COR-L47 (cell line): ENCODE data around the gene TSR1.

Source experiments
- DNase-seq: peaks from one replicate; lab custom pipeline; 2025; lab: John Stamatoyannopoulos, UW

Gene TSR1

DNA sequence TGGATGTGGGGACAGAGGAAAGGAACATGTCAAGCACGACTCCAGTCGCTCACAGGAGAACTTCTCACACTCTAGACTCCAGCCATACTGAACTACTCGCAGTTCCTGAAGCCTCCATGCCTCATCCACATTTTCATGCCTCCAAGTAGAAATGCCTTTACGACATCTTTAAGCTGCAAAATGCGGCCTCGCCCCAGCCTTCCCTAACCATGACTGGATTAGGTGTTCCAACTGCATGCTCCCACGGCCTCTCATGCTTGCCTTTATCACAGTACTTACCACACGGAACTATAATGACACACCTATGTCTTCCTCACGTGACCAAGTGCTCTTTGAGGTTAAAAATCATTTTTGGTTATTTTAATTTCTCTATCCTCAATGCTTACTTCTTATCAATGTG is 56.5 kb downstream of the TSR1 start:
- DNase-seq, result no peak

DNA sequence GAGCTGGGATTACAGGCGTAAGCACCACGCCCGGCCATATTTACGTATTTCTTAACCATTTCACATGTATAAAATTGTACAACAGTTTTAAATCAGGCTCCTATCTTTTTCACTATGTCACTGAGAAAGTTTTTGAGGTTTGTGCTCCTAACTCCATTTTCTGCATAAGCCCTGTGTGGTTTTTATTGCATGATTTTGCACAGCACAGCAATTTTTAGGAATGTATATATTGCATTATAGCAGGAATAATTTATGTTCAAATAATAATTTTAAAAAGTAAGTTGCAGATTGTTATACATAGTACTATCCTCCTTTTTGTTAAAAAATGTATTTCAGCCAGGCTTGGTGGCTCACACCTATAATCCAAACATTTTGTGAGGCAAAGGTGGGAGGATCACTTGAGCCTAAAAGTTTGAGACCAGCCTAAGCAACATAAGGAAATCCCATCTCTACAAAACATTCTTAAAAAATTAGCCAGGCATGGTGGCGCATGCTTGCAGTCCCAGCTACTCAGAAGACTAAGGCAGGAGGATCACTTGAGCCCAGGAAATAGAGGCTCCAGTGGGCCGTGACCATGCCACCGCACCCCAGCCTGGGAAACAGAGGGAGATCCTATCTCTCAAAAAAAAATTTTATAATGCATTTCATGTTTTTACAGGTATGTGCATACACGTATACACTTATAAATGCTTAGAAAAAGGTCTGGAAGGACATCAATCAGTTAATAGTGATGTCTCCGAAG is 58.7 kb downstream of the TSR1 start:
- no peak for DNase-seq

DNA sequence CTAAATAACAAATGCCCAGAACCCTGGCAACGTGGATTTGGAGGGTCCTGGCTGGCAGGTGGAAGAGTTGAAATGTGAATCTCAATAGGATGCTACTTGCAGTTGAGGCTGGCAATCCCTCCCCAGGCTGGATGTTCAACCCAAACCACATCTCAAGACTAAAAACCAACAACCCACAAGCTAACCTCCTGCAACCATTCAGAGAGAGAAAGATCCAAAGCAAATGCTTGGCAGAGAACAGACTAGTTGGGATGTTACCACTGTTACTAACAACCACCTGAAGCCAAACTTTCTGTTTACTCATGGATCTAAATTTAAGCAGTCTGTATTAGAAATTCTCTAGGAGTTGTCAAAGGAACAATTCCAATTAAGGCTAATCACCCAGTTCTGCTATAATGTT is 60.5 kb downstream of the TSR1 start:
- no peak for DNase-seq

DNA sequence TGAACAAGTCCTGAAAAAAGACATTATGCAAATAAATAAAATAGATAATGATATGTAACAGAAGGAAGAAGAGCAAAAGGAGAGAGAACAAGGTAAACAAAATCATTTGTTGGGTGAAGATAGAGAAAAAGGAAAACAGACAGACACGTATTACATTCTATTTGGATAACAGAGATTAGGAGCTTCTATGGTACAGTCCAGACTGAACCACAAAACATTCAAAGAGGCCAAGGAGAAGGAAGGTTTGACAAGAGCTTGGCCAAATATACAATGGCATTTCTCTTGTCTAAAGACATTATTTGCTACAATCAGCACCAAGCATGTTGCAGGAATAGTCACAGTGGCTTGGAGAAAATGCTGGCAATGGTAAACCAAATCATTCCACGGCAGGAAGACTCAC is 61.8 kb downstream of the TSR1 start:
- DNase-seq, result no peak
